Mucosa of gallbladder (tissue), 1 donor: ENCODE results near the gene SUN1. TPM values are rescaled to one million over a fixed set of nuclear protein-coding genes. Genes with fewer than 3 reads are reported as not detected.

Source experiments
- DNase-seq: peaks from one replicate; pipeline ENCODE4 v3.0.0-alpha.2; 2020; ENCODE audit warnings: low spot score
- total RNA-seq: library from RNA; stranded (reverse); gene quantifications from one replicate; pipeline ENCODE4 v1.2.1, GENCODE V29; 2021
- donor health status: DM: no; HTN: no; CAD: no.

SUN1 gene
- total RNA-seq, 1 donor from 2014 or later = 126 TPM

- no peak for DNase-seq
Measured at GRCh38 chr7:805261-805660, 27.0 kb upstream of the SUN1 start.

- no peak for DNase-seq
Measured at GRCh38 chr7:815284-816216, 16.7 kb upstream of the SUN1 start.

- peak; percentile 97 for DNase-seq
Measured at GRCh38 chr7:816300-816750, 16.0 kb upstream of the SUN1 start.

- DNase-seq = no peak
Measured at GRCh38 chr7:816751-817671, 15.3 kb upstream of the SUN1 start.

GRCh38 chr7:818031-818699, 14.1 kb upstream of the SUN1 start:
- DNase-seq = no peak

GRCh38 chr7:820341-820740, 11.9 kb upstream of the SUN1 start:
- DNase-seq = no peak

GRCh38 chr7:821688-822087, 10.6 kb upstream of the SUN1 start:
- no peak for DNase-seq

GRCh38 chr7:822692-823276, 9.5 kb upstream of the SUN1 start:
- DNase-seq = no peak

- no peak for DNase-seq
Measured at GRCh38 chr7:823649-824048, 8.6 kb upstream of the SUN1 start.

- DNase-seq = no peak
Measured at GRCh38 chr7:824081-824480, 8.2 kb upstream of the SUN1 start.

GRCh38 chr7:824664-825063, 7.6 kb upstream of the SUN1 start:
- DNase-seq = no peak

GRCh38 chr7:825386-825785, 6.9 kb upstream of the SUN1 start:
- no peak for DNase-seq

GRCh38 chr7:826230-826917, 5.9 kb upstream of the SUN1 start:
- DNase-seq = no peak

GRCh38 chr7:828793-829561, 3.3 kb upstream of the SUN1 start:
- DNase-seq = no peak

- no peak for DNase-seq
Measured at GRCh38 chr7:830069-830468, 2.2 kb upstream of the SUN1 start.

- DNase-seq = no peak
Measured at GRCh38 chr7:831596-832166, 595 bp upstream of the SUN1 start.

- no peak for DNase-seq
Measured at GRCh38 chr7:832968-833424, 720 bp downstream of the SUN1 start.

- DNase-seq = no peak
Measured at GRCh38 chr7:833601-834258, 1.5 kb downstream of the SUN1 start.

GRCh38 chr7:834277-834676, 2.0 kb downstream of the SUN1 start:
- DNase-seq = no peak
